B cell (primary cell): ENCODE data around the gene WASF2. TPM values are rescaled to one million over a fixed set of nuclear protein-coding genes. Genes with fewer than 3 reads are reported as not detected.

Experiments used
- ATAC-seq: fragments of 200-7000 bp; cut with Tn5 transposase; one replicate; pipeline ENCODE4 v1.10.0; 2021; ENCODE audit warnings: low read depth, mild to moderate bottlenecking, moderate number of reproducible peaks, moderate library complexity
- CTCF ChIA-PET: fragments of 350-600 bp; sonication (Branson Sonifier 250); formaldehyde crosslinking; loops from one replicate; lab custom pipeline; 2021; ENCODE audit warnings: antibody characterized with exemption, inconsistent platforms; lab: Charles Lee
- POLR2A ChIA-PET: fragments of 350-600 bp; sonication (Branson Sonifier 250); formaldehyde crosslinking; loops from one replicate; lab custom pipeline; 2021; ENCODE audit warnings: antibody characterized with exemption; lab: Charles Lee
- DNase-seq: peaks from one replicate; pipeline ENCODE4 v3.0.0; 2013
- H2AFZ ChIP-seq: 2 replicates; pipeline ENCODE4 v1.6.1; 2012; ENCODE audit warnings: mild to moderate bottlenecking, low read depth, low read length; ENCODE audit not compliant: insufficient read depth, poor library complexity, severe bottlenecking
- H3K27ac ChIP-seq, 2 donors: 1 replicate in 1 of 2; 2 replicates in 1 of 2; pipeline ENCODE4 v1.5.1; 2012 to 2013; ENCODE audit warnings: low read length in 2 of 2, mild to moderate bottlenecking in 2 of 2, moderate library complexity in 1 of 2
- H3K27me3 ChIP-seq, 4 experiments: fragments of 200-600 bp in 1 of 4; sonication (generic) in 1 of 4; replicated peaks in 1 of 4; 1 replicate in 2 of 4; 2 replicates in 2 of 4; pipeline versions ENCODE4 v1.6.1 to v1.7.0; 2013 to 2016; ENCODE audit warnings: low read length in 3 of 4, mild to moderate bottlenecking in 2 of 4, mixed read lengths in 1 of 4, moderate library complexity in 1 of 4; ENCODE audit not compliant: insufficient read depth in 4 of 4, control insufficient read depth in 3 of 4; ENCODE audit errors: control extremely low read depth in 1 of 4
- H3K36me3 ChIP-seq, 2 experiments: replicated peaks in 1 of 2; 1 replicate in 1 of 2; 2 replicates in 1 of 2; pipeline versions ENCODE4 v1.6.1 to v1.7.1; 2013; ENCODE audit warnings: low read length in 1 of 2; ENCODE audit not compliant: insufficient read depth in 2 of 2, control insufficient read depth in 1 of 2; ENCODE audit errors: control extremely low read depth in 1 of 2, extremely low read depth in 1 of 2
- H3K4me1 ChIP-seq, 2 donors: fragments of 200-600 bp in 1 of 2; sonication (generic) in 1 of 2; 1 replicate in 1 of 2; 2 replicates in 1 of 2; pipeline versions ENCODE4 v1.5.1 to v1.6.1; 2013 to 2017; ENCODE audit warnings: low read length in 2 of 2; ENCODE audit not compliant: control insufficient read depth in 2 of 2, insufficient read depth in 2 of 2
- H3K4me2 ChIP-seq: replicated peaks from 2 replicates; pipeline ENCODE3; 2012; ENCODE audit warnings: mild to moderate bottlenecking, low read depth, low read length; ENCODE audit not compliant: poor library complexity, severe bottlenecking
- H3K4me3 ChIP-seq, 5 experiments: fragments of 200-600 bp in 1 of 5; sonication (generic) in 1 of 5; 1 replicate in 3 of 5; 2 replicates in 2 of 5; pipeline versions ENCODE4 v1.5.1 to v1.7.0; 2011 to 2016; ENCODE audit warnings: low read length in 4 of 5, mild to moderate bottlenecking in 4 of 5, low read depth in 2 of 5, control low read depth in 1 of 5, moderate library complexity in 1 of 5; ENCODE audit not compliant: insufficient read depth in 1 of 5; ENCODE audit errors: control extremely low read depth in 1 of 5, extremely low read depth in 1 of 5
- H3K79me2 ChIP-seq: fragments of 200-600 bp; sonication (generic); one replicate; pipeline ENCODE4 v1.6.0; 2016; ENCODE audit warnings: low read length; ENCODE audit not compliant: control insufficient read depth, insufficient read depth
- H3K9ac ChIP-seq: fragments of 200-600 bp; sonication (generic); 2 replicates; pipeline ENCODE4 v1.6.1; 2017; ENCODE audit warnings: mild to moderate bottlenecking, low read length, moderate library complexity
- H3K9me3 ChIP-seq, 3 donors: one replicate each; pipeline versions ENCODE4 v1.6.1 to v1.7.1; 2013; ENCODE audit warnings: low read length in 2 of 3; ENCODE audit not compliant: control insufficient read depth in 2 of 3, insufficient read depth in 1 of 3; ENCODE audit errors: control extremely low read depth in 1 of 3
- H4K20me1 ChIP-seq: 2 replicates; pipeline ENCODE4 v1.6.0; 2012; ENCODE audit warnings: mild to moderate bottlenecking, low read length; ENCODE audit not compliant: insufficient read depth, control insufficient read depth, poor library complexity, severe bottlenecking
- H3K27ac Mint-ChIP-seq: one replicate; pipeline ENCODE4 v1.8.0; 2021; ENCODE audit warnings: mixed read lengths
- H3K27me3 Mint-ChIP-seq: one replicate; pipeline ENCODE4 v1.8.0; 2021; ENCODE audit warnings: mixed read lengths
- H3K4me1 Mint-ChIP-seq: one replicate; pipeline ENCODE4 v1.8.0; 2021; ENCODE audit warnings: mixed read lengths
- H3K4me3 Mint-ChIP-seq: one replicate; pipeline ENCODE4 v1.8.0; 2021; ENCODE audit warnings: mixed read lengths
- H3K9me3 Mint-ChIP-seq: one replicate; pipeline ENCODE4 v1.8.0; 2022; ENCODE audit warnings: mixed read lengths; ENCODE audit not compliant: insufficient read depth
- CTCF ChIP-seq: fragments of 200-600 bp; IDR thresholded peaks from one replicate; pipeline ENCODE4 v1.8.0; 2022; ENCODE audit warnings: antibody characterized with exemption, mild to moderate bottlenecking
- EZH2 ChIP-seq: IDR thresholded peaks from 2 replicates; pipeline ENCODE4 v1.6.1; 2012; ENCODE audit warnings: borderline replicate concordance, low read depth, mild to moderate bottlenecking, moderate library complexity, low read length; ENCODE audit not compliant: insufficient read depth, poor library complexity, severe bottlenecking
- WGBS: methylation state at CpG from one replicate; pipeline ENCODE4 v1.1.5; 2013; ENCODE audit warnings: missing lambda C conversion rate; ENCODE audit not compliant: insufficient coverage; 5-methylcytosine and 5-hydroxymethylcytosine counted together
- intact Hi-C: fragments of 100-400 bp; cut with micrococcal nuclease; formaldehyde crosslinking; loops from one replicate; pipeline ENCODE4 v1.10.0; 2022
- polyA plus RNA-seq: library from polyadenylated mRNA; depleted of rRNA; stranded (reverse); fragments of >200 nt; gene quantifications from 2 replicates; pipeline ENCODE4 v1.2.3, GENCODE V29; 2012
- total RNA-seq, 2 donors: library from RNA; stranded (reverse); fragments of 120-200 nt in 1 of 2; gene quantifications; 1 replicate in 1 of 2; 2 replicates in 1 of 2; pipeline versions ENCODE4 v1.2.3 to v1.2.4, GENCODE V29; 2013 to 2022

WASF2 gene
- total and polyA plus RNA-seq, 2 donors (not counting 1 experiment from before 2014, with no cell fraction given) = 67.4 to 169 TPM

GRCh38 chr1:27447883-27448282 is 42.1 kb downstream of the WASF2 start:
- intact Hi-C loops = no loop called here
- H3K27me3 ChIP-seq = no peaks in the 10 kb centered on the region
- ChIA-PET POLR2A (no interaction called here), CTCF (interaction anchor here (0.9 to 1.1 kb wide), 2 partner anchors 17 to 32 kb away, joined by 3 to 4 read pairs; no protein-coding TSS in a partner anchor)
- TF ChIP-seq EZH2 = no peak
- TF ChIP-seq CTCF = no peak
- peaks cover 55% of the 10 kb centered on the region for H4K20me1 ChIP-seq
- peaks cover 11 to 17% of the 10 kb centered on the region in 2 experiments for H3K36me3 ChIP-seq
- H3K79me2 ChIP-seq = peaks cover 98% of the 10 kb centered on the region
- no peaks in the 10 kb centered on the region for H3K9me3 ChIP-seq
- no peak overlapping the region for H3K4me3 ChIP-seq
- H3K4me1 Mint-ChIP-seq = peaks cover 61% of the 10 kb centered on the region
- H3K4me1 ChIP-seq = peaks cover 25 to 31% of the 10 kb centered on the region in 2 donors
- DNase-seq (no peak), ATAC-seq (no peak)
- H3K4me2 ChIP-seq = no peak overlapping the region
- H3K4me3 Mint-ChIP-seq = no peak overlapping the region
- H3K27me3 Mint-ChIP-seq = no peaks in the 10 kb centered on the region
- no peaks in the 10 kb centered on the region for H3K9me3 Mint-ChIP-seq
- peak overlapping the region in 1 of 2 donors; percentile 61 for H3K27ac ChIP-seq
- H2AFZ ChIP-seq = no peak overlapping the region
- no peak overlapping the region for H3K9ac ChIP-seq
- peak overlapping the region; percentile 59 for H3K27ac Mint-ChIP-seq
- 100% methylated on average over 2 of the region's 3 CpGs for WGBS

DNA sequence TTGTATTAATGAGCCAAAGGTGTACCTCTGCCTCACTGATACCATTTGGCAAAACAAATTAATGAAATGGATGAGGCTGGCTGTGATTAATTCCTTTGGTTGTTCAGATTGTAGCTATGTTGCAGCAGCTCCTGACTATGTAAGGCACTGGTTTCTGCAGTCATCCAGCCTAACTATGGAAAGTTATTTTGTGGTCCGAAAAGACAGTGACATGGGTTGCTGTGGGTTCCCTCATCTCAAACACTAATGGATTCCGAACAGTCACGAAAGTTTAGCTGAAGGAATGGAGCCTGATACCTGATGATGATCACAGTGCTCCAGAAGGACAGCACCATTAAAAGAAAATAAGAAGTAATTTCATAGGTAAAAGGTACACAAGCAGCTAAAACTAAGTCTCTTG is 42.6 kb downstream of the WASF2 start:
- H3K27me3 ChIP-seq = no peaks in the 10 kb centered on the region
- Mint-ChIP-seq H3K4me1 (peaks cover 61% of the 10 kb centered on the region), H3K9me3 (no peaks in the 10 kb centered on the region), H3K27me3 (no peaks in the 10 kb centered on the region), H3K27ac (peak overlapping the region; percentile 26), H3K4me3 (no peak overlapping the region)
- peaks cover 98% of the 10 kb centered on the region for H3K79me2 ChIP-seq
- no peak for DNase-seq
- POLR2A ChIA-PET = interaction anchor here (0.7 kb wide), 1 partner anchor 51 kb away, joined by 4 read pairs; no protein-coding TSS in a partner anchor
- peaks cover 53% of the 10 kb centered on the region for H4K20me1 ChIP-seq
- 100% methylated on average over 1 of the region's 3 CpGs for WGBS
- H3K9me3 ChIP-seq = no peaks in the 10 kb centered on the region
- no peak overlapping the region for H3K4me3 ChIP-seq
- H3K9ac ChIP-seq = no peak overlapping the region
- no peak for ATAC-seq
- H2AFZ ChIP-seq = no peak overlapping the region
- peak overlapping the region in 1 of 2 donors; percentile 61 for H3K27ac ChIP-seq
- H3K36me3 ChIP-seq = peaks cover 11 to 17% of the 10 kb centered on the region in 2 experiments
- H3K4me1 ChIP-seq = peaks cover 28 to 36% of the 10 kb centered on the region in 2 donors
- H3K4me2 ChIP-seq = no peak overlapping the region
- intact Hi-C loops = no loop called here
- CTCF ChIA-PET = interaction anchor here (0.9 to 1.1 kb wide), 4 partner anchors 17 to 122 kb away, joined by 3 to 4 read pairs (median 4); no protein-coding TSS in a partner anchor
- no peak for TF ChIP-seq EZH2
- no peak for TF ChIP-seq CTCF
